ENCODE data around the gene IFT57. TPM values are rescaled to one million over a fixed set of nuclear protein-coding genes. Genes with fewer than 3 reads are reported as not detected.

The IFT57 gene
- polyA plus RNA-seq, 1 donor from 2014 or later, result 70.7 TPM

DNA sequence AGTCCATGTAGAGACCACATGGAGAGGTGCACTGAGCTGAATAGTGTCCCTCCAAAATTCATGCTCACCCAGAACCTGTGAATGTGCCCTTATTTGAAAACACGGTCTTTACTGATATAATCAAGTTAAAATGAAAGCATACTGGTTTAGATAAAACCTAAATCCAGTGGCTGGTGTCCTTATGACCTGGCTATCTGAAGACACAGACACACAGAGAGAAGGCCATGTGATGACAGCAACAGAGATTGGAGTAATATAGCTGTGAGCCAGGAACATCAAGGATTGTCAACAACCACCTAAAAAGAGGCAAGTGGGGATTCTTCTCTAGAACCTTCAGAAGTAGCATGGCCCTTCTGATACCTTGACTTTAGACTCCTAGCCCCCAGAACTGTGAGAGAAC, 76.6 kb downstream of the IFT57 start:
- H3K36me3 ChIP-seq (ENCODE audit: insufficient read depth, low read length), result no peaks in the 10 kb centered on the region
- no peaks in the 10 kb centered on the region for H3K9me3 ChIP-seq (ENCODE audit: low read length)
- H3K9me2 ChIP-seq (ENCODE audit: insufficient read depth, low read length), result no peaks in the 10 kb centered on the region
- H4K20me1 ChIP-seq (ENCODE audit: insufficient read depth), result no peaks in the 10 kb centered on the region
- no peak overlapping the region for H2AFZ ChIP-seq (ENCODE audit: low read depth, low read length)
- no peak overlapping the region for H3K9ac ChIP-seq (ENCODE audit: low read length)
- TF ChIP-seq, protein P1, sequence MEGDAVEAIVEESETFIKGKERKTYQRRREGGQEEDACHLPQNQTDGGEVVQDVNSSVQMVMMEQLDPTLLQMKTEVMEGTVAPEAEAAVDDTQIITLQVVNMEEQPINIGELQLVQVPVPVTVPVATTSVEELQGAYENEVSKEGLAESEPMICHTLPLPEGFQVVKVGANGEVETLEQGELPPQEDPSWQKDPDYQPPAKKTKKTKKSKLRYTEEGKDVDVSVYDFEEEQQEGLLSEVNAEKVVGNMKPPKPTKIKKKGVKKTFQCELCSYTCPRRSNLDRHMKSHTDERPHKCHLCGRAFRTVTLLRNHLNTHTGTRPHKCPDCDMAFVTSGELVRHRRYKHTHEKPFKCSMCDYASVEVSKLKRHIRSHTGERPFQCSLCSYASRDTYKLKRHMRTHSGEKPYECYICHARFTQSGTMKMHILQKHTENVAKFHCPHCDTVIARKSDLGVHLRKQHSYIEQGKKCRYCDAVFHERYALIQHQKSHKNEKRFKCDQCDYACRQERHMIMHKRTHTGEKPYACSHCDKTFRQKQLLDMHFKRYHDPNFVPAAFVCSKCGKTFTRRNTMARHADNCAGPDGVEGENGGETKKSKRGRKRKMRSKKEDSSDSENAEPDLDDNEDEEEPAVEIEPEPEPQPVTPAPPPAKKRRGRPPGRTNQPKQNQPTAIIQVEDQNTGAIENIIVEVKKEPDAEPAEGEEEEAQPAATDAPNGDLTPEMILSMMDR (IDR thresholded peaks at IDR 0.05; ENCODE audit: poor library complexity, severe bottlenecking), result no peak
- no peak for TF ChIP-seq EZH2 (IDR thresholded peaks at IDR 0.05; ENCODE audit: borderline replicate concordance, insufficient read depth, low read length, poor library complexity, severe bottlenecking)
- TF ChIP-seq MXI1 (conservative IDR thresholded peaks at IDR 0.05; ENCODE audit: poor library complexity, severe bottlenecking), result no peak
- no peak for TF ChIP-seq RAD21 (conservative IDR thresholded peaks at IDR 0.05)
- TF ChIP-seq, protein P2, sequence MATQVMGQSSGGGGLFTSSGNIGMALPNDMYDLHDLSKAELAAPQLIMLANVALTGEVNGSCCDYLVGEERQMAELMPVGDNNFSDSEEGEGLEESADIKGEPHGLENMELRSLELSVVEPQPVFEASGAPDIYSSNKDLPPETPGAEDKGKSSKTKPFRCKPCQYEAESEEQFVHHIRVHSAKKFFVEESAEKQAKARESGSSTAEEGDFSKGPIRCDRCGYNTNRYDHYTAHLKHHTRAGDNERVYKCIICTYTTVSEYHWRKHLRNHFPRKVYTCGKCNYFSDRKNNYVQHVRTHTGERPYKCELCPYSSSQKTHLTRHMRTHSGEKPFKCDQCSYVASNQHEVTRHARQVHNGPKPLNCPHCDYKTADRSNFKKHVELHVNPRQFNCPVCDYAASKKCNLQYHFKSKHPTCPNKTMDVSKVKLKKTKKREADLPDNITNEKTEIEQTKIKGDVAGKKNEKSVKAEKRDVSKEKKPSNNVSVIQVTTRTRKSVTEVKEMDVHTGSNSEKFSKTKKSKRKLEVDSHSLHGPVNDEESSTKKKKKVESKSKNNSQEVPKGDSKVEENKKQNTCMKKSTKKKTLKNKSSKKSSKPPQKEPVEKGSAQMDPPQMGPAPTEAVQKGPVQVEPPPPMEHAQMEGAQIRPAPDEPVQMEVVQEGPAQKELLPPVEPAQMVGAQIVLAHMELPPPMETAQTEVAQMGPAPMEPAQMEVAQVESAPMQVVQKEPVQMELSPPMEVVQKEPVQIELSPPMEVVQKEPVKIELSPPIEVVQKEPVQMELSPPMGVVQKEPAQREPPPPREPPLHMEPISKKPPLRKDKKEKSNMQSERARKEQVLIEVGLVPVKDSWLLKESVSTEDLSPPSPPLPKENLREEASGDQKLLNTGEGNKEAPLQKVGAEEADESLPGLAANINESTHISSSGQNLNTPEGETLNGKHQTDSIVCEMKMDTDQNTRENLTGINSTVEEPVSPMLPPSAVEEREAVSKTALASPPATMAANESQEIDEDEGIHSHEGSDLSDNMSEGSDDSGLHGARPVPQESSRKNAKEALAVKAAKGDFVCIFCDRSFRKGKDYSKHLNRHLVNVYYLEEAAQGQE (IDR thresholded peaks at IDR 0.05; ENCODE audit: borderline replicate concordance), result no peak
- no peak for TF ChIP-seq EP300 (conservative IDR thresholded peaks at IDR 0.05; ENCODE audit: poor library complexity, severe bottlenecking)
- TF ChIP-seq SMC3 (conservative IDR thresholded peaks at IDR 0.05; ENCODE audit: poor library complexity), result no peak
- TF ChIP-seq TAF1 (IDR thresholded peaks at IDR 0.05; ENCODE audit: low read depth), result no peak
- no peak for TF ChIP-seq POLR2AphosphoS5 (IDR thresholded peaks at IDR 0.05)
- H3K79me2 ChIP-seq (replicated peaks; ENCODE audit: insufficient read depth, low read length), result no peaks in the 10 kb centered on the region
- no peak overlapping the region for H3K27ac ChIP-seq (ENCODE audit: low read length)
- no peaks in the 10 kb centered on the region for H3K27me3 ChIP-seq (ENCODE audit: insufficient read depth, low read depth, low read length)
- no peak overlapping the region for H3K4me3 ChIP-seq (ENCODE audit: low read length)
- no peak overlapping the region for H3K4me2 ChIP-seq (ENCODE audit: low read length)
- H3F3A ChIP-seq (ENCODE audit: insufficient read depth, low read length, poor library complexity, severe bottlenecking), result no peaks in the 10 kb centered on the region

DNA sequence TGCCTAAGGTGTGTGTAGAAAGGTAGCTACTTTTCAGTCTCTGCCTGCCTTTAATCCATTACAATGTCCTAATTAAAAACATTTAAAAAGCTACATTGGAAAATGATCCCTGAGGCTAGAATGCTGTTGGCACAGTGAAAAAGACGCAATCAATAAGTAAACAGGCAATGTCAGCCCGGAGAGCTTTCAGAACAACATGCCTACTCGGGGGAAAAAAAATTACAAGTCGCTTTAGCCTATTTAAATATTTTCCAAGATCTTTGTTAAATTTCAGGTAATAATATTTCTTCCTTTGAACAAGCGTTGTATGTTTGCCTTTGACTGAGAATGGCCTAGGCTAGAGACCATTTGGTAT, 84.8 kb downstream of the IFT57 start:
- Histone ChIP-seq H3K27ac (ENCODE audit: low read length) (no peak overlapping the region), H4K20me1 (ENCODE audit: insufficient read depth) (no peaks in the 10 kb centered on the region), H3K4me2 (ENCODE audit: low read length) (no peak overlapping the region), H2AFZ (ENCODE audit: low read depth, low read length) (no peak overlapping the region), H3K36me3 (ENCODE audit: insufficient read depth, low read length) (no peaks in the 10 kb centered on the region), H3K4me3 (ENCODE audit: low read length) (no peak overlapping the region), H3K79me2 (replicated peaks; ENCODE audit: insufficient read depth, low read length) (no peaks in the 10 kb centered on the region), H3F3A (ENCODE audit: insufficient read depth, low read length, poor library complexity, severe bottlenecking) (no peaks in the 10 kb centered on the region), H3K9me3 (ENCODE audit: low read length) (no peaks in the 10 kb centered on the region), H3K9me2 (ENCODE audit: insufficient read depth, low read length) (no peaks in the 10 kb centered on the region), H3K27me3 (ENCODE audit: insufficient read depth, low read depth, low read length) (no peaks in the 10 kb centered on the region), H3K9ac (ENCODE audit: low read length) (no peak overlapping the region)
- TF ChIP-seq POLR2AphosphoS5 (IDR thresholded peaks at IDR 0.05) (no peak), SMC3 (conservative IDR thresholded peaks at IDR 0.05; ENCODE audit: poor library complexity) (no peak), EZH2 (IDR thresholded peaks at IDR 0.05; ENCODE audit: borderline replicate concordance, insufficient read depth, low read length, poor library complexity, severe bottlenecking) (no peak), MXI1 (conservative IDR thresholded peaks at IDR 0.05; ENCODE audit: poor library complexity, severe bottlenecking) (no peak), EP300 (conservative IDR thresholded peaks at IDR 0.05; ENCODE audit: poor library complexity, severe bottlenecking) (no peak), RAD21 (conservative IDR thresholded peaks at IDR 0.05) (no peak), TAF1 (IDR thresholded peaks at IDR 0.05; ENCODE audit: low read depth) (no peak)
- TF ChIP-seq, protein P1 (IDR thresholded peaks at IDR 0.05; ENCODE audit: poor library complexity, severe bottlenecking), result no peak
- TF ChIP-seq, protein P2 (IDR thresholded peaks at IDR 0.05; ENCODE audit: borderline replicate concordance), result no peak

Data from neural cell (in vitro differentiated cells).